ENCODE measurements around the gene RNF13.
A peak's percentile ranks its signal among the peaks of the same experiment; 100 is the strongest.
"Not testable (repeated sequence)": the region's sequence is repeated elsewhere in the genome, so short reads cannot be mapped to it uniquely, and the experiment has no call there.

Gene RNF13

DNA sequence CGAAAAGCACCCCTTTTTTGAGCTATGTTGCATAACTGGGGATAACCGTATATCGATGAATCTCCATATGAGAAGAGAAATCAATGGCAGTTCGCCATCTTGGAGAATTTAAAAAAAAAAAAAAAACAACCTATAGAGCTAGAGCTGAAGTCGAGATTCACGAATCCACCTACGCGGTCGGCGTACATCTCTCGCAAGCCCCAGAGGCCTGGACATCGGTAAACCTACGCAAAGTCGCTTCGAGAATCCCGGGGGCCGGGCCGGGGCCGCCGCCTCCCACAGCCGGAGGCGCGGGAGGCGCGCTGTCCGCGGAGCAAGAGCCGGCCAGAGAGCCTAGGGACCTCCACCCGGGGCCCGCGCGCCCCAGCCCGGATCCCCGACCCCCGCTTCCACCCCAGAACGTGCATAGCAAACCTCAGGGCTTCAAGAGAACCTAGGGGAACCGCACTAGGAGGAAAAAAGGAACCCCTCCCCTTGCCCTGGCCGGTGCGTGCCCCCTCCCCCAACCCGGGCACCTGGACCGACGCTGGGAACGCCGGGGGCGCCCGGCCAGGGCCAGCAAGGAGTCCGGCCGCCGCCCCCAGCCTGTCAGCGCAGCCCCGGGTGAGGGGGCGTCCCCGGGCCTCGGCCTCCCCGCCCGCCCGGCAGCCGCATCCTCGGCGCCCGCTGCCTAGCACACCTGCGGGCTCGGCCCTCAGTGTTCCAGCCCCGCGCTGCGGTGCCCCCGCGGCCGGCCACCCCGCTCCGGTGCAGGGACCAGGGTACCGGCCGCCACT is 157.1 kb downstream of the RNF13 start:
- Histone ChIP-seq H3K9ac (ENCODE audit: low read depth, low read length) (peak overlapping the region; percentile 98), H3K4me1 (ENCODE audit: control insufficient read depth, insufficient read depth, low read length) (peaks cover 42% of the 10 kb centered on the region), H3K4me3 (ENCODE audit: low read depth, low read length) (peak overlapping the region; percentile 88), H3K9me3 (ENCODE audit: control insufficient read depth, insufficient read depth, low read length) (no peaks in the 10 kb centered on the region), H3K36me3 (ENCODE audit: control insufficient read depth, insufficient read depth, low read length) (peaks cover 31% of the 10 kb centered on the region), H3K27me3 (ENCODE audit: control insufficient read depth, insufficient read depth, low read length) (no peaks in the 10 kb centered on the region), H3K27ac (ENCODE audit: low read depth, low read length) (peak overlapping the region; percentile 98)

- H3K4me3 ChIP-seq (ENCODE audit: low read depth, low read length), result peak within 1 kb of the TSS; percentile 88
- H3K9ac ChIP-seq (ENCODE audit: low read depth, low read length), result peak within 1 kb of the TSS; percentile 98
- no peaks in the 10 kb centered on the region for H3K9me3 ChIP-seq (ENCODE audit: control insufficient read depth, insufficient read depth, low read length)
- H3K27ac ChIP-seq (ENCODE audit: low read depth, low read length), result peak within 1 kb of the TSS; percentile 98
- H3K4me1 ChIP-seq (ENCODE audit: control insufficient read depth, insufficient read depth, low read length), result peaks cover 41% of the 10 kb centered on the region
- peaks cover 24% of the 10 kb centered on the region for H3K36me3 ChIP-seq (ENCODE audit: control insufficient read depth, insufficient read depth, low read length)
- no peaks in the 10 kb centered on the region for H3K27me3 ChIP-seq (ENCODE audit: control insufficient read depth, insufficient read depth, low read length)
Measured at GRCh38 chr3:149970716-149971402, 157.8 kb downstream of the RNF13 start, which contains the start of gene PFN2. TSS of gene PFN2 (minus strand) at chr3:149970895. CDS start at chr3:149970856, 39 bp downstream.

DNA sequence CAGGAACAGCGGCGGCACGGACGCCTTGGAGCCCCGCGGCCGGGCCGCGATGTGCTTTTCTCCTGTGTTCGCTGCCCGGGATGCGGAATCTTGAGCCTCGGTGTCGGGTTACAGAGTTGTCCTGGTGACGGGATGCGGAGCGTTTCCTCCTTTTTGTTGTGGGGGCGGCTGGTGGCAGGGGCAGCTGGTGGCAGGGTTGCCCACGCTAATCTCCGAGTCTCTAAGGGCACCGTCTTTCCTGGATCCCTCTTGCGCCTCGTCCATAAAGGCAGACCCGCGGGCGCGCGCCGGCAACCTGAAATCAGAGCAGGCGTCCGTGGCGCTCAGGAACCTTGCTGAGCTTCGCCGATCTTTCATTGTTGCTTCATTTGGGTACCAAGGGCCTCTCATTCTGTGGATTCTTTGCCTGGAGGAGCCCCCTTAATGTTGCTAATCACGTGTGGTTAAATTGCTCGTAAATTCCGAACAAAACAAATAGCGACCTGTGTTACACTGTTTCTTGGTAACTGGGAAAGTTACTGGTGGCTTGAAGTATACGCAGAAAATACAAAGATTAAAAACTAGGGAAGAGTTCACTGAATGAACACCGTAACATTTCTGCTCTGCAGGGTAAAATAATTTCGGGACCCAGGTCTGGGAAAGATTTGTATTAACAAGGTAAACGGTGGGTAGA is 158.5 kb downstream of the RNF13 start:
- H3K27ac ChIP-seq (ENCODE audit: low read depth, low read length), result peak overlapping the region; percentile 98

GRCh38 chr3:149975919-149976318 is 162.9 kb downstream of the RNF13 start:
- H3K9ac ChIP-seq (ENCODE audit: low read depth, low read length), result no peak overlapping the region
- no peak overlapping the region for H3K27ac ChIP-seq (ENCODE audit: low read depth, low read length)
- no peaks in the 10 kb centered on the region for H3K36me3 ChIP-seq (ENCODE audit: control insufficient read depth, insufficient read depth, low read length)
- peaks cover 11% of the 10 kb centered on the region for H3K4me1 ChIP-seq (ENCODE audit: control insufficient read depth, insufficient read depth, low read length)
- no peaks in the 10 kb centered on the region for H3K27me3 ChIP-seq (ENCODE audit: control insufficient read depth, insufficient read depth, low read length)
- no peaks in the 10 kb centered on the region for H3K9me3 ChIP-seq (ENCODE audit: control insufficient read depth, insufficient read depth, low read length)
- H3K4me3 ChIP-seq (ENCODE audit: low read depth, low read length), result no peak overlapping the region

More for the DNA sequence above, 158.5 kb downstream of the RNF13 start:
- Histone ChIP-seq H3K27me3 (ENCODE audit: control insufficient read depth, insufficient read depth, low read length) (no peaks in the 10 kb centered on the region), H3K9ac (ENCODE audit: low read depth, low read length) (peak overlapping the region; percentile 91), H3K9me3 (ENCODE audit: control insufficient read depth, insufficient read depth, low read length) (no peaks in the 10 kb centered on the region), H3K4me3 (ENCODE audit: low read depth, low read length) (peak overlapping the region; percentile 88), H3K36me3 (ENCODE audit: control insufficient read depth, insufficient read depth, low read length) (peaks cover 17% of the 10 kb centered on the region), H3K4me1 (ENCODE audit: control insufficient read depth, insufficient read depth, low read length) (peaks cover 34% of the 10 kb centered on the region)

GRCh38 chr3:149977386-149977785 is 164.4 kb downstream of the RNF13 start:
- no peak overlapping the region for H3K27ac ChIP-seq (ENCODE audit: low read depth, low read length)
- H3K36me3 ChIP-seq (ENCODE audit: control insufficient read depth, insufficient read depth, low read length), result no peaks in the 10 kb centered on the region
- no peak overlapping the region for H3K4me3 ChIP-seq (ENCODE audit: low read depth, low read length)
- no peaks in the 10 kb centered on the region for H3K9me3 ChIP-seq (ENCODE audit: control insufficient read depth, insufficient read depth, low read length)
- H3K9ac ChIP-seq (ENCODE audit: low read depth, low read length), result no peak overlapping the region
- peaks cover 4% of the 10 kb centered on the region; the same call in 1 of the 2 replicates for H3K4me1 ChIP-seq (ENCODE audit: control insufficient read depth, insufficient read depth, low read length)
- no peaks in the 10 kb centered on the region for H3K27me3 ChIP-seq (ENCODE audit: control insufficient read depth, insufficient read depth, low read length)

DNA sequence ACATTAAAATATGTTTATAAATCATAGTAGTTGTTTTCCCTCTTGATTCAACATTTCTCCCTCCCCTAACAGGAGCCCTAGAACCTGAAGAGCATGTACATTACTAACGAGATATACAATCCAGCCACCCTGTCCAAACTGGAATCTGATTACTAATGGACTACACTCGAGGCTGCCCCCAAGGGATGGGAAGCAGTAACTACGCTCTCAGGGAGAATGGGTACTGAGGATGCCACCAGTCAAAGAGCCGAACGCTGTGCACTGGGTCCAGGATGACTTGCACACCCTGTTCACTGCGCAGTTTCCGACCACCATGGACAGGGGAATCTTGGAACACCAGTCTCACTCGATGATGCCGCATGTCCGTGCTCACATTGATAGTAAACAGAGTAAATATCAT is 169.0 kb downstream of the RNF13 start:
- not testable (repeated sequence) for H3K27ac ChIP-seq (ENCODE audit: low read depth, low read length); H3K4me3 ChIP-seq (ENCODE audit: low read depth, low read length); H3K36me3 ChIP-seq (ENCODE audit: control insufficient read depth, insufficient read depth, low read length); H3K9ac ChIP-seq (ENCODE audit: low read depth, low read length); H3K9me3 ChIP-seq (ENCODE audit: control insufficient read depth, insufficient read depth, low read length); H3K27me3 ChIP-seq (ENCODE audit: control insufficient read depth, insufficient read depth, low read length); H3K4me1 ChIP-seq (ENCODE audit: control insufficient read depth, insufficient read depth, low read length)

- H3K9ac ChIP-seq (ENCODE audit: low read depth, low read length); H3K4me1 ChIP-seq (ENCODE audit: control insufficient read depth, insufficient read depth, low read length); H3K36me3 ChIP-seq (ENCODE audit: control insufficient read depth, insufficient read depth, low read length); H3K4me3 ChIP-seq (ENCODE audit: low read depth, low read length); H3K27ac ChIP-seq (ENCODE audit: low read depth, low read length); H3K9me3 ChIP-seq (ENCODE audit: control insufficient read depth, insufficient read depth, low read length); H3K27me3 ChIP-seq (ENCODE audit: control insufficient read depth, insufficient read depth, low read length): not testable (repeated sequence)
Measured at GRCh38 chr3:149983053-149983452, 170.0 kb downstream of the RNF13 start.

DNA sequence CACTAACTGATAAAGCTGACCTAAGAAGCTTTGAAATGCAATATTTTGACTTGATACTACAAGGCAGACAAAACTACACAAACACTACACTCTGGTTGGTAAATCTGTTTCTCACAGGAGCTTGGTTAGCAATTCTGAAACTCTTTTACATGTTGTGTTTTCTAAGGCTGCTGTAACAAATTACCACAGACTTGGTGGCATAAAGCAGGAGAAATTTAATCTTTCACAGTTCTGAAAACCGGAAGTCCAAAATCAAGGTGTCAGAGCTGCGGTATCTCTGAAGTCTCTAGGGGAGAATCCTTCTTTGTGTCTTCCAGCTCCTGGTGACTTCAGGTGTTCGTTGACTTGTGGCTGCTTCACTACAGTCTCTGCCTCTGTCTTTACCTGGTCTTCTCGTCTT is 170.6 kb downstream of the RNF13 start:
- H3K9ac ChIP-seq (ENCODE audit: low read depth, low read length), result no peak overlapping the region
- no peak overlapping the region for H3K27ac ChIP-seq (ENCODE audit: low read depth, low read length)
- H3K4me3 ChIP-seq (ENCODE audit: low read depth, low read length), result no peak overlapping the region
- no peaks in the 10 kb centered on the region for H3K36me3 ChIP-seq (ENCODE audit: control insufficient read depth, insufficient read depth, low read length)
- no peaks in the 10 kb centered on the region for H3K27me3 ChIP-seq (ENCODE audit: control insufficient read depth, insufficient read depth, low read length)
- H3K9me3 ChIP-seq (ENCODE audit: control insufficient read depth, insufficient read depth, low read length), result no peaks in the 10 kb centered on the region
- no peaks in the 10 kb centered on the region for H3K4me1 ChIP-seq (ENCODE audit: control insufficient read depth, insufficient read depth, low read length)

GRCh38 chr3:149989307-149989706 is 176.3 kb downstream of the RNF13 start:
- H3K27ac ChIP-seq (ENCODE audit: low read depth, low read length), result no peak overlapping the region
- H3K9ac ChIP-seq (ENCODE audit: low read depth, low read length), result no peak overlapping the region
- no peaks in the 10 kb centered on the region for H3K36me3 ChIP-seq (ENCODE audit: control insufficient read depth, insufficient read depth, low read length)
- H3K27me3 ChIP-seq (ENCODE audit: control insufficient read depth, insufficient read depth, low read length), result no peaks in the 10 kb centered on the region
- H3K4me1 ChIP-seq (ENCODE audit: control insufficient read depth, insufficient read depth, low read length), result peaks cover 19% of the 10 kb centered on the region
- H3K4me3 ChIP-seq (ENCODE audit: low read depth, low read length), result no peak overlapping the region
- H3K9me3 ChIP-seq (ENCODE audit: control insufficient read depth, insufficient read depth, low read length), result peaks cover 4% of the 10 kb centered on the region

GRCh38 chr3:149990423-149990948 is 177.5 kb downstream of the RNF13 start:
- H3K36me3 ChIP-seq (ENCODE audit: control insufficient read depth, insufficient read depth, low read length), result no peaks in the 10 kb centered on the region
- H3K4me1 ChIP-seq (ENCODE audit: control insufficient read depth, insufficient read depth, low read length), result peaks cover 19% of the 10 kb centered on the region
- H3K9me3 ChIP-seq (ENCODE audit: control insufficient read depth, insufficient read depth, low read length), result peaks cover 10% of the 10 kb centered on the region
- no peak overlapping the region for H3K27ac ChIP-seq (ENCODE audit: low read depth, low read length)
- H3K27me3 ChIP-seq (ENCODE audit: control insufficient read depth, insufficient read depth, low read length), result no peaks in the 10 kb centered on the region
- no peak overlapping the region for H3K4me3 ChIP-seq (ENCODE audit: low read depth, low read length)
- no peak overlapping the region for H3K9ac ChIP-seq (ENCODE audit: low read depth, low read length)
